ENCODE data around the gene RSAD2. TPM values are rescaled to one million over a fixed set of nuclear protein-coding genes. Genes with fewer than 3 reads are reported as not detected.
A peak's percentile ranks its signal among the peaks of the same experiment; 100 is the strongest.
"Not testable (repeated sequence)": the region's sequence is repeated elsewhere in the genome, so short reads cannot be mapped to it uniquely, and the experiment has no call there.

The RSAD2 gene
- total RNA-seq, 2 experiments from 2014 or later = 7.9 to 8.6 TPM

- POLR2A ChIA-PET = no interaction called here
- CTCF ChIA-PET = interaction anchor here (2.5 kb wide), 1 partner anchor 161 kb away, joined by 9 read pairs; no protein-coding TSS in a partner anchor
- peaks cover 26% of the 10 kb centered on the region for H3K4me1 Mint-ChIP-seq (ENCODE audit: low read depth)
- no peak overlapping the region for H3K27ac Mint-ChIP-seq
- no peaks in the 10 kb centered on the region for H3K36me3 Mint-ChIP-seq
- intact Hi-C loops (cut with micrococcal nuclease) = no loop called here
- no peaks in the 10 kb centered on the region for H3K9me3 Mint-ChIP-seq
- peaks cover 2% of the 10 kb centered on the region for H3K27me3 Mint-ChIP-seq
- no peak for DNase-seq
- no peak overlapping the region for H3K4me3 Mint-ChIP-seq
These were observed 6.0 kb downstream of the RSAD2 start for GRCh38 chr2:6883448-6884122.

DNA sequence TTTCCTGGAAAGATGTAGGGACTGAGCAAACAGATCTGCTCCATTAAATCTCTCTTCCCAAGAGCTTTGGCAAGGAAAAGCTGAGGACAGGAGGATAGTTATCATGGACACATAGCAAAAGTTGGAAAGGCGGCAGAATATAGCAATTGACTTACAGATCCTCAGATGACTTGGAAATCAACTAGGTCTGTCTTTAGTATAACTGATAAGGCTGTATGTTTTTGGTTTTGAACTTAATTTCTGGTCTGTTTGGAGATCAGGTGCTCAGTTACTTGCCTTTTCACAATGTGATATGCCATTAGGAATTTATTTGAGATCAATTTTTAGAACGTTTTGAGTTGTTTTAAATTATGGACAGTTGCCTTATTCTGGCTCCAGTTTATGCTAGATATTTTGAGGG is 8.0 kb downstream of the RSAD2 start:
- peaks cover 9% of the 10 kb centered on the region for H3K4me1 Mint-ChIP-seq (ENCODE audit: low read depth)
- H3K27ac Mint-ChIP-seq = no peak overlapping the region
- H3K36me3 Mint-ChIP-seq = no peaks in the 10 kb centered on the region
- POLR2A ChIA-PET = no interaction called here
- no peaks in the 10 kb centered on the region for H3K27me3 Mint-ChIP-seq
- no peaks in the 10 kb centered on the region for H3K9me3 Mint-ChIP-seq
- CTCF ChIA-PET = interaction anchor here (1.4 to 2.5 kb wide), 2 partner anchors 11 to 159 kb away, joined by 4 to 9 read pairs; no protein-coding TSS in a partner anchor
- DNase-seq = no peak
- H3K4me3 Mint-ChIP-seq = no peak overlapping the region
- intact Hi-C loops (cut with micrococcal nuclease) = no loop called here

GRCh38 chr2:6885968-6886367 is 8.4 kb downstream of the RSAD2 start:
- intact Hi-C loops (cut with micrococcal nuclease) = no loop called here
- H3K27me3 Mint-ChIP-seq = no peaks in the 10 kb centered on the region
- ChIA-PET CTCF (interaction anchor here (1.4 kb wide), 1 partner anchor 11 kb away, joined by 4 read pairs; no protein-coding TSS in a partner anchor), POLR2A (no interaction called here)
- no peak overlapping the region for H3K27ac Mint-ChIP-seq
- no peak overlapping the region for H3K4me3 Mint-ChIP-seq
- H3K9me3 Mint-ChIP-seq = no peaks in the 10 kb centered on the region
- no peaks in the 10 kb centered on the region for H3K36me3 Mint-ChIP-seq
- H3K4me1 Mint-ChIP-seq (ENCODE audit: low read depth) = peaks cover 6% of the 10 kb centered on the region
- no peak for DNase-seq

- Mint-ChIP-seq H3K4me3 (no peak overlapping the region), H3K9me3 (no peaks in the 10 kb centered on the region), H3K27me3 (no peaks in the 10 kb centered on the region), H3K4me1 (ENCODE audit: low read depth) (no peaks in the 10 kb centered on the region), H3K27ac (no peak overlapping the region), H3K36me3 (no peaks in the 10 kb centered on the region)
- intact Hi-C loops (cut with micrococcal nuclease) = no loop called here
- DNase-seq = no peak
- ChIA-PET CTCF (interaction anchor here (1.8 kb wide), 1 partner anchor 9 kb away, joined by 8 read pairs; no protein-coding TSS in a partner anchor), POLR2A (no interaction called here)
These were observed 10.2 kb downstream of the RSAD2 start for GRCh38 chr2:6887751-6888192.

DNA sequence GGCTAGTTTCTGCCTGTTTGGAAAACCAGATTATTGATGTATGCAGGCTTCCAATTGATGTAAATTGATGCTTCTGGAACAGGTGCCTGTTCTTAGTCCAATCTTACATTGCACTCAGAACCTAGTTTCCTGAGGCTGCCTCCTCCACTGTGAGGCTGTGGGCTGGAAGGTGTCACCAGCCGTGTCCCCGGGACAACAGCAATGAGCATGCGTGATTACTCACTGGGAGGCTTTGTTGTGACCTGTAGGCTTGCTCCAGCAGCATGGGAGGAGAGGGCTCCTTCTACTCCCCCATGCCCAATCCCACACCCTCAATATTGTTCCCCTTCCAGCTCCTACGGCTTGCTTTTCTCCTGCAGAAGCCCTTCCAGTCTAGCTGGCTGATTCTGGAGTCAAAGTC is 11.1 kb downstream of the RSAD2 start:
- no peak overlapping the region for H3K4me3 Mint-ChIP-seq
- H3K9me3 Mint-ChIP-seq = no peaks in the 10 kb centered on the region
- ChIA-PET POLR2A (no interaction called here), CTCF (interaction anchor here (1.8 kb wide), 1 partner anchor 8 kb away, joined by 8 read pairs; no protein-coding TSS in a partner anchor)
- no peak for DNase-seq
- intact Hi-C loops (cut with micrococcal nuclease) = no loop called here
- no peak overlapping the region for H3K27ac Mint-ChIP-seq
- H3K36me3 Mint-ChIP-seq = no peaks in the 10 kb centered on the region
- H3K4me1 Mint-ChIP-seq (ENCODE audit: low read depth) = no peaks in the 10 kb centered on the region
- H3K27me3 Mint-ChIP-seq = no peaks in the 10 kb centered on the region

DNA sequence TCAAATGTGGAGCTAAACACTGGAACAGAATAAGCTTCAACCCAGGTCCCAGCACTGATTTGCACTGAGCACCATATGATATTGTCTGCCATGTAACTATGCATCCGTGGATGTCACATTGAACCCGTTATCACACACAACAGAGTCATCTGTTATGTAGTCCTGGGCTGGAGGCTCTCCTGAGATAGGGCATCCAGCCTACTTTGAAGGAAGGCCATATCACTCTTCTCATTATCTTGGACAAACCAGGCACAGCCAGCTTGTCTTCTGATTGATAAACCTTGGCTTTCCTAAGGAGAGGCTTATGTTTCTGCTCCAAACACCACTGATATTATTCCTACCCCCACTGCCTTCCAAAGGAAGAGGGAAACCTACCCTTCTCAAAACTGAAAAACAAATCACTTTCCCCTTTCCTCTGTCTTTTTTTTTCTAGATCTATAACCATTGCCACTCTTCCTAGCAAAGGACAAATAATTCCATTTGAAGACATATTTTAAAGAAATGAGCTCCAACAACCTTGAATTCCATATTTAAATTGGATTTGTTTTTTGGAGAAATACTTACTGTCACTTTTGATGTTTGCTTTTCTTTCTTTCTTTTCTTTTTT is 16.4 kb downstream of the RSAD2 start:
- no peaks in the 10 kb centered on the region for H3K27me3 Mint-ChIP-seq
- ChIA-PET POLR2A (interaction anchor here (0.7 kb wide), 1 partner anchor 24 kb away, joined by 3 read pairs; no protein-coding TSS in a partner anchor), CTCF (interaction anchor here (0.6 to 6.8 kb wide), 5 partner anchors 23 to 157 kb away, joined by 3 to 109 read pairs (median 6); partner anchors contain the start of gene CMPK2)
- peaks cover 11% of the 10 kb centered on the region for H3K4me1 Mint-ChIP-seq (ENCODE audit: low read depth)
- H3K4me3 Mint-ChIP-seq = no peak overlapping the region
- no peak overlapping the region for H3K27ac Mint-ChIP-seq
- H3K36me3 Mint-ChIP-seq = no peaks in the 10 kb centered on the region
- DNase-seq = no peak
- H3K9me3 Mint-ChIP-seq = no peaks in the 10 kb centered on the region
- intact Hi-C loops (cut with micrococcal nuclease) = no loop called here

GRCh38 chr2:6896930-6897759 is 19.6 kb downstream of the RSAD2 start:
- CTCF ChIA-PET = interaction anchor here (0.6 to 6.8 kb wide), 35 partner anchors 8 to 200 kb away, joined by 3 to 109 read pairs (median 4); partner anchors contain the start of genes CMPK2 and RSAD2
- H3K4me3 Mint-ChIP-seq = no peak overlapping the region
- no peaks in the 10 kb centered on the region for H3K27me3 Mint-ChIP-seq
- intact Hi-C loops (cut with micrococcal nuclease) = loop anchor here (1.0 to 2.0 kb wide), 5 partner anchors 9 to 147 kb away; no protein-coding TSS in a partner anchor
- no peak overlapping the region for H3K27ac Mint-ChIP-seq
- DNase-seq = no peak
- POLR2A ChIA-PET = interaction anchor here (0.9 kb wide), 2 partner anchors 50 to 147 kb away, joined by 3 read pairs; no protein-coding TSS in a partner anchor
- peaks cover 11% of the 10 kb centered on the region for H3K4me1 Mint-ChIP-seq (ENCODE audit: low read depth)
- H3K9me3 Mint-ChIP-seq = peaks cover 5% of the 10 kb centered on the region
- H3K36me3 Mint-ChIP-seq = peaks cover 2% of the 10 kb centered on the region

DNA sequence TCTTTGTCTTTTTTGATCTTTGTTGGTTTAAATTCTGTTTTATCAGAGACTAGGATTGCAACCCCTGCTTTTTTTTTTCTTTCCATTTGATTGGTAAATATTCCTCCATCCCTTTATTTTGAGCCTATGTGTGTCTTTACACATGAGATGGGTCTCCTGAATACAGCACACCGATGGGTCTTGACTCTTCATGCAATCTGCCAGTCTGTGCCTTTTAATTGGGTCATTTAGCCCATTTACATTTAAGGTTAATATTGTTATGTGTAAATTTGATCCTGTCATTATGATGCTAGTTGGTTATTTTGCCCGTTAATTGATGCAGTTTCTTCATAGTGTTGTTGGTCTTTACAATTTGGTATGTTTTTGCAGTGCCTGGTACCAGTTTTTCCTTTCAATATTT is 25.0 kb downstream of the RSAD2 start:
- CTCF ChIA-PET = interaction anchor here (0.8 kb wide), 1 partner anchor 142 kb away, joined by 3 read pairs; no protein-coding TSS in a partner anchor
- Mint-ChIP-seq H3K4me1 (ENCODE audit: low read depth) (peaks cover 22% of the 10 kb centered on the region), H3K36me3 (peaks cover 11% of the 10 kb centered on the region), H3K9me3 (peaks cover 19% of the 10 kb centered on the region)
- H3K27me3 Mint-ChIP-seq; intact Hi-C loops (cut with micrococcal nuclease); DNase-seq; H3K4me3 Mint-ChIP-seq; POLR2A ChIA-PET; H3K27ac Mint-ChIP-seq: not testable (repeated sequence)

- Mint-ChIP-seq H3K27me3 (no peaks in the 10 kb centered on the region), H3K4me1 (ENCODE audit: low read depth) (peaks cover 49% of the 10 kb centered on the region), H3K9me3 (peaks cover 19% of the 10 kb centered on the region), H3K4me3 (no peak overlapping the region), H3K36me3 (peaks cover 25% of the 10 kb centered on the region), H3K27ac (no peak overlapping the region)
- POLR2A ChIA-PET = interaction anchor here (1.1 to 1.2 kb wide), 2 partner anchors 11 to 13 kb away, joined by 3 to 6 read pairs; no protein-coding TSS in a partner anchor
- intact Hi-C loops (cut with micrococcal nuclease) = loop anchor here (1.0 to 5.0 kb wide), 4 partner anchors 8 to 547 kb away; partner anchors contain the start of gene RSAD2
- DNase-seq = no peak
- CTCF ChIA-PET = interaction anchor here (1.0 to 6.0 kb wide), 5 partner anchors 9 to 138 kb away, joined by 3 to 46 read pairs (median 13); partner anchors contain the start of gene RNF144A
These were observed 28.1 kb downstream of the RSAD2 start for GRCh38 chr2:6905668-6906067.

- CTCF ChIA-PET = interaction anchor here (1.0 to 6.0 kb wide), 5 partner anchors 10 to 138 kb away, joined by 3 to 46 read pairs (median 13); partner anchors contain the start of gene RNF144A
- peak; percentile 32 for DNase-seq
- intact Hi-C loops (cut with micrococcal nuclease) = loop anchor here (1.0 to 5.0 kb wide), 4 partner anchors 9 to 546 kb away; partner anchors contain the start of gene RSAD2
- no peak overlapping the region for H3K4me3 Mint-ChIP-seq
- peaks cover 19% of the 10 kb centered on the region for H3K9me3 Mint-ChIP-seq
- H3K27ac Mint-ChIP-seq = peak overlapping the region; percentile 85
- peaks cover 55% of the 10 kb centered on the region for H3K4me1 Mint-ChIP-seq (ENCODE audit: low read depth)
- H3K27me3 Mint-ChIP-seq = no peaks in the 10 kb centered on the region
- POLR2A ChIA-PET = interaction anchor here (1.1 to 1.2 kb wide), 2 partner anchors 10 to 12 kb away, joined by 3 to 6 read pairs; no protein-coding TSS in a partner anchor
- peaks cover 29% of the 10 kb centered on the region for H3K36me3 Mint-ChIP-seq
These were observed 28.7 kb downstream of the RSAD2 start for GRCh38 chr2:6906165-6906741.

DNA sequence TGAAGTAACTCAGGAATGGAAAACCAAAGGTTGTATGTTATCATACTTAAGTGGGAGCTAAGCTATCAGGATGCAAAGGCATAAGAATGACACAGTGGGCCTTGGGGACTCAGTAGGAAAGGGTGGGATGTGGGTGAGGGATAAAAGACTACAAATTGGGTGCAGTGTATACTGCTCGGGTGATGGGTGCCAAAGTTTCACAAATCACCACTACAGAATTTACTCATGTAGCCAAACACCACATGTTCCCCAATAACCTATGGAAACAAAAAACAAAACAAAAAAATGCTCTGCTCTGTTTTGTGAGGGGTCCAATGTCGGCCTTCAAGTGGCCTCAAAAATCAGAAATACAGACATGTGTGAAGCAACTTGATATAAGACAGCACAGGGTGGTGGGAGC is 30.7 kb downstream of the RSAD2 start:
- ChIA-PET CTCF (interaction anchor here (0.8 to 6.0 kb wide), 7 partner anchors 9 to 136 kb away, joined by 3 to 46 read pairs (median 3); partner anchors contain the start of gene RNF144A), POLR2A (interaction anchor here (1.2 kb wide), 1 partner anchor 9 kb away, joined by 3 read pairs; the partner anchor contains the start of gene RNF144A)
- H3K4me1 Mint-ChIP-seq (ENCODE audit: low read depth) = peaks cover 74% of the 10 kb centered on the region
- intact Hi-C loops (cut with micrococcal nuclease) = loop anchor here (5.0 kb wide), 1 partner anchor 544 kb away; no protein-coding TSS in a partner anchor
- no peaks in the 10 kb centered on the region for H3K27me3 Mint-ChIP-seq
- no peak for DNase-seq
- peak overlapping the region; percentile 66 for H3K27ac Mint-ChIP-seq
- peaks cover 33% of the 10 kb centered on the region for H3K36me3 Mint-ChIP-seq
- H3K9me3 Mint-ChIP-seq = peaks cover 3% of the 10 kb centered on the region
- H3K4me3 Mint-ChIP-seq = no peak overlapping the region
